GM10266 (cell line): ENCODE measurements around the gene HAO1.

Experiments
- DNase-seq: peaks from one replicate; pipeline ENCODE4 v3.0.0; 2012; ENCODE audit errors: extremely low spot score
- TF ChIP-seq, protein P1 (sequence below): IDR thresholded peaks from 2 replicates; pipeline ENCODE4 v1.5.1; 2012; ENCODE audit warnings: mild to moderate bottlenecking, low read depth; ENCODE audit not compliant: control insufficient read depth, insufficient read depth; ENCODE audit errors: missing control alignments

Gene HAO1

DNA sequence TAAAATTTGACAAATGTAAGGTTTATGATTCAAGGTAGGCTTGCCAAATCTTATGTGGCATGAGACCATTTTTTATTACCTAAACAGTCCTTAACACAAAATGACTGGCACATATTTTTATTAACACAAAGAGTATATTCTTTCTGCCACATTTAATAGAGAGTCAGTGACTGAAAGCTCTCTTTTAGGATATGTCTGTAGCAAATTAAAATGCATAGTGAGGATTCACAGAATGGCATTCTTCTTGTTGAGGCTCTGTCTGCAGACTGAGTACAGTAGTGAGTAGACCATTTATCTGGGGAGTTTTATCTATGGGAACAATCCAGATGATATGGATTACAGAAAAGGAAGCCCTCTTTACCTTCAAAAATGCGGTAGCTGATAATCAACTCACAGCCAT, 56.5 kb downstream of the HAO1 start:
- TF ChIP-seq, protein P1, sequence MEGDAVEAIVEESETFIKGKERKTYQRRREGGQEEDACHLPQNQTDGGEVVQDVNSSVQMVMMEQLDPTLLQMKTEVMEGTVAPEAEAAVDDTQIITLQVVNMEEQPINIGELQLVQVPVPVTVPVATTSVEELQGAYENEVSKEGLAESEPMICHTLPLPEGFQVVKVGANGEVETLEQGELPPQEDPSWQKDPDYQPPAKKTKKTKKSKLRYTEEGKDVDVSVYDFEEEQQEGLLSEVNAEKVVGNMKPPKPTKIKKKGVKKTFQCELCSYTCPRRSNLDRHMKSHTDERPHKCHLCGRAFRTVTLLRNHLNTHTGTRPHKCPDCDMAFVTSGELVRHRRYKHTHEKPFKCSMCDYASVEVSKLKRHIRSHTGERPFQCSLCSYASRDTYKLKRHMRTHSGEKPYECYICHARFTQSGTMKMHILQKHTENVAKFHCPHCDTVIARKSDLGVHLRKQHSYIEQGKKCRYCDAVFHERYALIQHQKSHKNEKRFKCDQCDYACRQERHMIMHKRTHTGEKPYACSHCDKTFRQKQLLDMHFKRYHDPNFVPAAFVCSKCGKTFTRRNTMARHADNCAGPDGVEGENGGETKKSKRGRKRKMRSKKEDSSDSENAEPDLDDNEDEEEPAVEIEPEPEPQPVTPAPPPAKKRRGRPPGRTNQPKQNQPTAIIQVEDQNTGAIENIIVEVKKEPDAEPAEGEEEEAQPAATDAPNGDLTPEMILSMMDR, result no peak
- no peak for DNase-seq

DNA sequence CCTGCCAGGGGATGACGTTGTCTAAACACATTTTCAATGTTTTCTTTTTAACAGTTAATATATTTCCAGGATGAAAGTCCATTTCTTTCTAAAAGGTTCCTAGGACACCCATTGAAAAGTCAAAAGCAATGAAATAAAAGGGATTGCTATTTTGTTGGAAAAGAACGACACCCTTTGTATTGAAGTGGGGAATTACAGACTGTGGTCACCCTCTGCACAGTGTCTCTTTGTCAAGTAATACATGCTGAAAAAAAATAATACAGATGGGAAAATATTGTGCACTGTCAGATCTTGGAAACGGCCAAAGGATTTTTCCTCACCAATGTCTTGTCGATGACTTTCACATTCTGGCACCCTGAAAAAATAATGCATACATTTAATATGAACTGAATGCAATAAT, 56.9 kb downstream of the HAO1 start:
- DNase-seq, result no peak
- TF ChIP-seq, protein P1, result no peak

DNA sequence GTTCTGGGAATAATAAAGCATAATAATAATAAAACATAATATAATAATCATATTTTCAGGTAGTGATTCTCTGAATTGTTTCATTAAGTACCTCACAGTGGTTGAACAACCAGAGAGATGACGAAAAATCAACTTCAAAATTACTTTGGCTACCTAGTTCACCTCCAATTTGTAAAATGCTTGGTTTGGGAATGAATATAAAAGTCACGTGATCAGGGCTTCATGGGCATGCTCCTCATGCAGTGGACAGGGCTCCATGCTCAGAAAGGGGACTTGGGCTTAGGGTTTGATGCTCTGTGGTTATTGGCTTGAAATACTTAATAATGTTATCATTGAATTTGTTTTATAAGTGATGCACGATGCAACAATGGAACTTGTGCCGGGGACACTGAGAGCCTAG, 58.2 kb downstream of the HAO1 start:
- TF ChIP-seq, protein P1, result no peak
- no peak for DNase-seq

DNA sequence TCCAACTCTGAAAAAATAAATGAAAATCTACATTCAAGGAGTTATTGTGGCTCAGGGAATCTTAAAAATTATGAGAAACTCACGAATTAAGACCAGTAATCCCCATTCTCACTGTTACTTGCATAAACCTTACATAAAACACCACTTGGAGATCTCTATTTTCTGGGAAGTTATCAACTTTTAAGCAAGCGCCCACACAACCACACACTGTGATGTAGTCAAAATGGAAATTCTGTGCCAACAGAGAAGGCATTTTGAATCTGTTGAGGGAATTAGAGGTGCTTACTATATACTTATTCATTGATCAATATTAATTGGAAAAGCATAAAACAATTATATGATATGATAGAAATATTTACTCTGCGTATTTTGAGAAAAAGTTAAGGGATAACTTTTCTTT, 58.7 kb downstream of the HAO1 start:
- DNase-seq, result no peak
- TF ChIP-seq, protein P1, result no peak

DNA sequence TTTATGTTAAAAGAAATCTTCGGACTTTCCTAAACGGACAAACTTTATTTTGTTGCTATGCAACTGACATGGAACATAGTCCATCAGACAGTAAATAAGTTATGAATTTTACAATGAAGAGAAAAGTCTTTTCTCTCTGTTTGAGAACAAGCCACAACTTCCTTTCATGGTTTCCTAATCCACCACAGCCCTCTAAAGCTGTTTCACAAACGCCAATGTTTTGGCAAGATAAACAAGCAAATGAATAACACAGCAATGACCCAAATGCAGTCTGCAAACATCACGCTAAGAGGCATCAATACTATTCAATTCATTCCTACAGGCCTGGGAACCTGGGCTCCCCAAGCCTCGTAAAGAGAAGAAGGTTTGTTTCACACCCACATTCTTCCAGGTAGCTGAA, 60.4 kb downstream of the HAO1 start:
- TF ChIP-seq, protein P1, result no peak
- DNase-seq, result no peak

DNA sequence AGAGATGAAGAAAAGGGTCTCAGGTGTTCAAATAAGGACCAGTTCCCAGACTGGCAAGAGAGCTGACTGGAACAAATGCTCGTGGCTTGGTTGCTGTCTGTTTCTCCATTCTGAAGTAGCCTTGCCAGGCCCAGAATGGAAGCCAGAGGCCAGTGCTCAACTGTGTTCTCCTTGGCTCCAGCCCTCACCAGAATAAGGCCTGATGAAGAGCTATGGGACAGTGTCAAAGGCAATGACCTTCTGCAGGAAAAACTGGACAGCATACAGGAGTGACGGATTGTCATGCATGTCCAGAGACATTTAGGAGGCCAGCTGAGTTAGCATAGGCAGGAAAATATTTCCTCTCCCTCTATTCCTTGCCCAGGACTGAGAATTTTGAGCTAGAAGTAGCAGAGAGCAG, 72.2 kb downstream of the HAO1 start:
- DNase-seq, result no peak
- TF ChIP-seq, protein P1, result no peak

DNA sequence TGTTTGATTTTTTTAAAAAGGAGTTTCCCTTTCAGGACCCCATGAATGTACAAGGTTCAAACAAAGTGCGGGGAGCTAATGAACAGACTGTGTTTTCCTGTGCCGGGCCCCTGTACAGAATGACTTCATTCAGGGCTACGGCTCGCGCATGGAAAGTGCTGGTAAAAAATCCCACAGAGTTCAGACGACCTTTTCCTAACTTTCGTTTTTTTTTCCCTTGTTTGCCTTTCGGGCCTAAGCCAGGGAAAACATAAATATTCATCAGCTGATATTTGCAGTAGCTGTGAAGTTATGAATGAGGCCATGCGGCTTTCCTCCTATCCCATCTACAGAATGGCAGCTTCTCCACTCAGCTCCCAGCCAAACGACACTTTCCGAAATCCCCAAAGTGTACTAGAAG, 74.0 kb downstream of the HAO1 start:
- no peak for DNase-seq
- TF ChIP-seq, protein P1, result no peak
